Gastroesophageal sphincter (tissue), 3 donors: ENCODE data around the gene TMEM207.

Source experiments
- POLR2AphosphoS5 ChIP-seq: sonication (generic); formaldehyde crosslinking; IDR thresholded peaks from one replicate; pipeline ENCODE4 v1.6.1; 2017; ENCODE audit warnings: antibody characterized with exemption
- TF ChIP-seq, protein P1 (sequence below), 4 experiments: fragments of 200-600 bp in 2 of 4; fragments of 450-650 bp in 2 of 4; sonication (generic) in 1 of 4; IDR thresholded peaks; one replicate each; pipeline ENCODE4 v1.5.1; 2017 to 2019; ENCODE audit warnings: antibody characterized with exemption in 4 of 4, mild to moderate bottlenecking in 2 of 4, moderate library complexity in 2 of 4

DNA sequence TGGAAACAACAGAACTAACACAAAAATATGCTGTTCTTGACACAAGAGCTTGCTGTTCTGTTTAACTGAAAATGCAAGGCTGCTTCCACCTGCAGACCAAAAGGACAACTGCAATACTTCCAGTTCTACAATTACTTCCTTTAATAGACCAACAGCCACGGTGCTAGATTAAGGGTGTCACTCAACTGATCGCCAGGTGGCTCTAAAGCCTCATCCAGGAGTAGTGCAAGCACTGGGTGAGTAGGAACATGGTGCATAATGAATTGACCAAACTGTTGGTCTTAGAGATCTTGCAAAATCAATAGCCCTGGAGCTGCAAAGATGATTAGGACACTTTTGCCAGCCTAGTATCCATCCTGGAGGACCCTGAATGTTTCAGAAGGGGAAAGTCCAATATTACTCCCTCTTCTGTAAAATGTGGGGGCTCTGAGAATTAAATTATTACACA lies 65.4 kb downstream of the TMEM207 start:
- no peak for TF ChIP-seq POLR2AphosphoS5
- TF ChIP-seq, protein P1, sequence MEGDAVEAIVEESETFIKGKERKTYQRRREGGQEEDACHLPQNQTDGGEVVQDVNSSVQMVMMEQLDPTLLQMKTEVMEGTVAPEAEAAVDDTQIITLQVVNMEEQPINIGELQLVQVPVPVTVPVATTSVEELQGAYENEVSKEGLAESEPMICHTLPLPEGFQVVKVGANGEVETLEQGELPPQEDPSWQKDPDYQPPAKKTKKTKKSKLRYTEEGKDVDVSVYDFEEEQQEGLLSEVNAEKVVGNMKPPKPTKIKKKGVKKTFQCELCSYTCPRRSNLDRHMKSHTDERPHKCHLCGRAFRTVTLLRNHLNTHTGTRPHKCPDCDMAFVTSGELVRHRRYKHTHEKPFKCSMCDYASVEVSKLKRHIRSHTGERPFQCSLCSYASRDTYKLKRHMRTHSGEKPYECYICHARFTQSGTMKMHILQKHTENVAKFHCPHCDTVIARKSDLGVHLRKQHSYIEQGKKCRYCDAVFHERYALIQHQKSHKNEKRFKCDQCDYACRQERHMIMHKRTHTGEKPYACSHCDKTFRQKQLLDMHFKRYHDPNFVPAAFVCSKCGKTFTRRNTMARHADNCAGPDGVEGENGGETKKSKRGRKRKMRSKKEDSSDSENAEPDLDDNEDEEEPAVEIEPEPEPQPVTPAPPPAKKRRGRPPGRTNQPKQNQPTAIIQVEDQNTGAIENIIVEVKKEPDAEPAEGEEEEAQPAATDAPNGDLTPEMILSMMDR (IDR thresholded peaks at IDR 0.05) = peak; percentile 24 to 52 (median 44)
